Activated CD8-positive, alpha-beta memory T cell treated with anti-CD3 and anti-CD28 coated beads, Interleukin-2, amount 10 ng/mL, durations not matched to agents 7 days and 5 days (primary cell): ENCODE measurements around the gene CDH4. TPM values are rescaled to one million over a fixed set of nuclear protein-coding genes. Genes with fewer than 3 reads are reported as not detected.

Experiments used
- ATAC-seq: fragments of 150-1000 bp; cut with Tn5 transposase; one replicate; pipeline ENCODE4 v1.10.0; 2021; ENCODE audit warnings: moderate library complexity
- CTCF ChIA-PET: fragments of 350-600 bp; sonication (Branson Sonifier 250); formaldehyde crosslinking; loops from one replicate; lab custom pipeline; 2021; ENCODE audit warnings: antibody characterized with exemption; lab: Charles Lee
- DNase-seq: peaks from one replicate; pipeline ENCODE4 v3.0.0-alpha.2; 2020
- H3K27ac Mint-ChIP-seq: one replicate; pipeline ENCODE4 v1.8.0; 2021; ENCODE audit warnings: mild to moderate bottlenecking, mixed read lengths
- H3K27me3 Mint-ChIP-seq: one replicate; pipeline ENCODE4 v1.8.0; 2021; ENCODE audit warnings: mixed read lengths
- H3K36me3 Mint-ChIP-seq: one replicate; pipeline ENCODE4 v1.8.0; 2021; ENCODE audit warnings: mild to moderate bottlenecking, mixed read lengths
- H3K4me1 Mint-ChIP-seq: one replicate; pipeline ENCODE4 v1.8.0; 2021; ENCODE audit warnings: mixed read lengths
- H3K4me3 Mint-ChIP-seq: one replicate; pipeline ENCODE4 v1.8.0; 2021; ENCODE audit warnings: mild to moderate bottlenecking, moderate library complexity, mixed read lengths
- H3K9me3 Mint-ChIP-seq: one replicate; pipeline ENCODE4 v1.8.0; 2022; ENCODE audit warnings: low read depth, mixed read lengths
- total RNA-seq, 2 experiments: library from RNA; stranded (reverse); gene quantifications; one replicate each; pipeline ENCODE4 v1.2.3, GENCODE V29; 2021

Gene CDH4
- total RNA-seq, 2 experiments from 2014 or later = 0.02 TPM; not detected in 1

DNA sequence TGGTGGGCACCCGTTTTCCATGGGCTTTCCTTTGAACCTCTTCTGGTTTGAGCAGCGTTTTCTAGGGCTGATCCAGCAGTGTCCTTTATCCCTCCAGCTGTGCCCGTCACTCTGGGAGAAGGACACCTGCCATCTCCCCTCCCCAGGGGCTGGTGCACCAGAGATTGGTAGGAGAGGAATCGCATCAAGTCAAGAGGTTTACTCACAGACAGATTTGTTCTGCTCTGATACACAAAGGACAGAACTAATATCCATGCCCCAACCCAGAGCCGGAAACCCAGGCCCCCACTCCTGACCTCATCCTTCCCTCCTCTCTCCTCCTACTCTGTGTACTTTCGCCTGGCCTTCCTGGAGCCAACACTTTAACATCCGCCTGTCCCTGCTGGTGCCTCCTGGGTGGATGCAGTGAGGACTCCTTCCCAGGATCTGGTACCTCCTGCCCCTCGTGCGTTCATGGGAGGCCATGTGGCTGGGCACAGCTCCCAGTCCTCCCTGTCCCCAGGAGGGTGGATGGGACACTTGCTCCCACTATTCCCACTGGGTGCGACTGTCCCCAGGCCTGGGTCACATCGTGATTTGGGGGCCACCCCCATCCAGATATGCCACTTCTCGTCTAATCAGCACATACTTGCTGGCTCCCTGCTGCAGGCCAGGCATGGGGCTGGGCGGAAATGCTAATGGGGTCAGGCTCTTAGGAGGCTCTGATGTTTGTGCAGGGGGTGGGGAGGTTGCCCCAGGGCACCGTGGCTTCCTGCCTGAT, 286.3 kb downstream of the CDH4 start:
- no peaks in the 10 kb centered on the region for H3K9me3 Mint-ChIP-seq
- H3K36me3 Mint-ChIP-seq = no peaks in the 10 kb centered on the region
- H3K4me1 Mint-ChIP-seq = no peaks in the 10 kb centered on the region
- no peak overlapping the region for H3K27ac Mint-ChIP-seq
- H3K27me3 Mint-ChIP-seq = no peaks in the 10 kb centered on the region
- CTCF ChIA-PET = no interaction called here
- ATAC-seq (no peak), DNase-seq (no peak)
- no peak overlapping the region for H3K4me3 Mint-ChIP-seq

DNA sequence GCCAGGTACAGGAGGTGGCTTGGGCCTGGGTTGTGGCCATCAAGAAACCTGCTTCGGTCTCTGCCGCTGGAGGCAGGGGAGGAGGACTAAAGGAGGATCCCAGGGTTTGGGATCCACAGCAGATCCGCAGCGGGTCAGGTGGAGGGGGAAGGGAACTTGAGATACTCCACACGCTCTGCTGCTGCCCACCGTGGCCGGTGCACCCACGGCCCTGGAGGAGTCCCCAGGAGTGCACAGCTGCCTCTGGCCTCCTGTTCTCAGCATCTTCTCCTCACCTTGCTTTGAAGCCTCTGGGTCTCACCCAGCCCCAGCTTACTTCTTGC, 286.8 kb downstream of the CDH4 start:
- Mint-ChIP-seq H3K9me3 (no peaks in the 10 kb centered on the region), H3K36me3 (no peaks in the 10 kb centered on the region), H3K27me3 (no peaks in the 10 kb centered on the region), H3K4me3 (no peak overlapping the region), H3K27ac (no peak overlapping the region), H3K4me1 (no peaks in the 10 kb centered on the region)
- CTCF ChIA-PET = no interaction called here
- ATAC-seq (no peak), DNase-seq (no peak)

DNA sequence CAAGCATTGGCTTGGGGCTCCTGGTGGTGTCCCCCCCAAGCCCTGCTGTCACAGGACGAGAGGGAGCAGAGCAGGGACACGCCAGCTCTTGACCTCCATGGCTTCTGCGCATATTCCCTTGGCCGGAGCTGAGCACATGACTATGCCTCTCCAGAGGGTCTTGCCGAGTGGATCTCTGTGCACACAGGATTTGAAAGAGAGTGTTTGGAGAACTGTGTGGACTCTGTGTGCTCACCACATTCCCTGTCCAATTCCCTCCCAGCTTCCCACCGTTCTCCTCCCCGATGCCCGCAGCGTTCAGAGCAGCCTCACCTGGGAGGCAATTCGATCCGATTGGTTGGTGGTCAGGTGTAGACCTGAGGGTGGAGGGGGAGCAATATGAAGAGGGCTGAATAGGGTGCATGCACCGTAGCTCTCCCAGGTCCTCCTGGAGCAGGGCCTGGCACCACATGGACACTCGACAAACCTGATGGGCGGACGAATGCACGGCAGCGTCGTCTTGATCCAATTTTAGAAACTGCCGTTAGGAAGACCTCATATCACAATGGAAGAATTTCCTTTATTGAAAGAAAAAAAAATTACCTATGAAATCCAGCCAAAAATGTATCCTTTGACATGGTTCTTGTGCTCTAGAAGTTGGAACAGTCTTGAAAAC, 287.8 kb downstream of the CDH4 start:
- Mint-ChIP-seq H3K36me3 (no peaks in the 10 kb centered on the region), H3K27ac (no peak overlapping the region), H3K4me1 (no peaks in the 10 kb centered on the region), H3K4me3 (no peak overlapping the region), H3K27me3 (no peaks in the 10 kb centered on the region), H3K9me3 (no peaks in the 10 kb centered on the region)
- ATAC-seq (no peak), DNase-seq (no peak)
- CTCF ChIA-PET = no interaction called here

DNA sequence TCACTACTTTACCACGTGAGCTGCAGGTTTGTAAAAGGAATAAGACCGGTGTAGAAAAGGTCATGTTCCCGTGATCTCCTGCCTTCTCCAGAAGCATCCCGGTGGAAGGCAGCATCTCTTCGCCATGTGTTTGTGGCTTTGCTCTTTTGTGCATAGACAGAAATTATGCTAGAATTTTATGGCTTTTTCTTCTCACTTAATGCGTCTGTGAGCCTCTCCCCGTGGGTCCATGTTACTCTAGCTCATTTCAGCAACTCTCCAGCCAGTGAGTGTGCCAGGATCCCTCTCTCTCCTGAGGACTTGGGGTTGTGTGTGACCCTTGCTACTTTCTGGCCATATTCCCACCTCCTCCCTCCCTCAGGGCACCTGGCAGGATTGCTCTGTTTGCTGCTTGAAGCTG, 289.5 kb downstream of the CDH4 start:
- no peaks in the 10 kb centered on the region for H3K36me3 Mint-ChIP-seq
- CTCF ChIA-PET = no interaction called here
- no peaks in the 10 kb centered on the region for H3K27me3 Mint-ChIP-seq
- DNase-seq = no peak
- H3K27ac Mint-ChIP-seq = no peak overlapping the region
- H3K9me3 Mint-ChIP-seq = peaks cover 5% of the 10 kb centered on the region
- ATAC-seq = no peak
- no peaks in the 10 kb centered on the region for H3K4me1 Mint-ChIP-seq
- no peak overlapping the region for H3K4me3 Mint-ChIP-seq

DNA sequence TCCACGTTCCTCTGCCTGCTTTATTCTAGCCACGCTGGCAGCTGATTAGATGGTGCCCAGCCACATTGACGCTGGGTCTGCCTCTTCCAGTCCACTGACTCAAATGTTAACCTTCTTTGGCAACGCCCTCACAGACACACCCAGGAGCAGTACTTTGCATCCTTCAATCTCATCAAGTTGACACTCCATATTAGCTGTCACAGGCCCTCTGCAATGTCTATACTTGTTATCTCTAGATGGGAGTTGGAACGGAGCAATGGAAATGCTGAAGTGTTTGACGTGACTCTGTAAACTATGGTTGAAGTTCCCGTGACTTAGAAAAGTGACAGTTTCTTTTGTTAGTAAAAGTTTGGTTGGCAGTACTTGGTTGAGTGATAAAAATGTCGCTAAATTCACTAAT, 291.0 kb downstream of the CDH4 start:
- Mint-ChIP-seq H3K27me3 (no peaks in the 10 kb centered on the region), H3K4me1 (no peaks in the 10 kb centered on the region), H3K9me3 (peaks cover 5% of the 10 kb centered on the region), H3K36me3 (no peaks in the 10 kb centered on the region), H3K4me3 (no peak overlapping the region), H3K27ac (no peak overlapping the region)
- DNase-seq = no peak
- ATAC-seq = no peak
- CTCF ChIA-PET = no interaction called here

DNA sequence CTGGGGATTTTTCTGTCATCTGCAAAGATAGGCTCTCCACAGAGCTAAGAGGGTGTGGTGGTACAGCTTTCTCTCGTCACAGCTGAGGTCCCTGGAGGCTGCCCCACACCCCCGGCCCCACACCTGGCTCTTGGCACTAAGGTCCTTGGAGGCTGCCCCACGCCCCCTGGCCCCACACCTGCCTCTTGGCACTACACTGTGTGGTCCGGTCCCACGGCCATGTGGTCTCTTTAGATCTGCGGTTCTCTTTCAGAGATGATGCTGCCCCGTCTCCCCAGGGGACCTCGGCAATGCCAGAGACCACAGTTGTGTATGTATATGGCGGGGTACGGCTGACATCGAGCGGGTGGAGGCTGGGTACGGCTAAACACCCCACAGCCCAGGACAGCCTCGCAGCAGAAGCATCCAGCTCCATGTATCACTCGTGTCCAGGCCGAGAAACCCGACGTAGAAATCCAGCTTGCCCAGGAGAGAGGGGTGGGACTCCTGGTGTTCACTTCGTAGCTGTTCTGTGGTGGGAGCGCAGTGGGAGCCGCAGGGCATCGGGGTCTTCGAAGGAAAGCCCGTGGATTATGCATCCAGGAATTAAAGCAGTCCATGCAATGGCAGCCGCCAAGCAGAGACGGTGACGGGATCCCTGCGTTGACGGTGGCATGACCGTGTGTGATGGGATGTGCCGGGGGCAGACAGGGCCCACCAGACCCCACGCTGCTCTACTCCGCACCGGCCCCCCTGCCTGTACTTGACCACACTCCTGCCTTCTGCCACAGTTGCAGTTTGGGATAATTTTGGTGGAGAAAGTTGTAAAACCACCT, 292.1 kb downstream of the CDH4 start:
- no peak overlapping the region for H3K4me3 Mint-ChIP-seq
- no peak for DNase-seq
- no peaks in the 10 kb centered on the region for H3K36me3 Mint-ChIP-seq
- no peak overlapping the region for H3K27ac Mint-ChIP-seq
- CTCF ChIA-PET = no interaction called here
- H3K9me3 Mint-ChIP-seq = peaks cover 8% of the 10 kb centered on the region
- ATAC-seq = no peak
- no peaks in the 10 kb centered on the region for H3K4me1 Mint-ChIP-seq
- no peaks in the 10 kb centered on the region for H3K27me3 Mint-ChIP-seq

DNA sequence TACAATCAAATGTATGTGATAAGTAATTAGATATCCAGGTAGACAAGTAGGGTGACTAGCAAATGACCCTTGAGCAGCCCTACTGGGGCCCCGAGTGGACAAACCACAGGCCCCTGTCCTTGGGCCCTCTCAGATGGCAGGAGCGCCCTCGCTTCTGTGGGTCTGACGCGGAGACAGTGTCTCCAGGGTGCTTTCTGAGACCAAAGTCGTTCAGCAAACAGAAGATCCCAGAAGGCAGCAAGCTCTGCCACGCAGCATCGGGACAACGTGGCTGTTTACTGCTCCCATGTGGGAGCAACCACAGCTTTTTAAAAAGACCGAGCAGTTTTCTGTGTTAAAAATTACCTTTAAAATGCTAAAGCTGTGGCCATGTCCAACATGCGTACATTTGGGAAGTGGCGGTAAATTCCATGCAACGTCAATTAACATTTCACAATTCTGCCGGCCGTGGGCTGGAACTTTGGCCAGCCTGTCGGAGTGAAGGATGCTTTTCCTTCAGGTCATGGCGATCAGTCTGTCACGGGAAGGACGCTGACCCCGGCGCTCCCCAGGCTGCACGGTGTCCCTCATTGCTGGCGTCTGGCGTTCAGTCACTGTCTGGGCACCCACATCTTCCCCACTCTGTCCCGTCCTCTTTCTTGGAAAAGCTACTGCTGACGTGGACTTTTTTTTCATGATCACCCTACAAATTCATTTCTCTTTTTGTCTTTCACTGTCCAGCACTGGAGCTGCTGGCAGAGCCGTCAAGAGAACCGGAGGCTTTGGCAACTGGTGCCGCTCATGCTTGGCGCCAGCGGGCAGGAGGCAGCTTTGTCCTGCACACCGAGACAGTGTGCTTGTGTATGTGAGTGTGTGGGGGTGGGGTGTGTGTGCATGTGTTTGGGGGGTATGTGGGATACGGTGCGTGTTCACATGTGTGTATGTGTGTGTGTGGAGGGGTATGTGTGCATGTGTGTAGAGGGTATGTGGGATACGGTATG, 293.1 kb downstream of the CDH4 start:
- peaks cover 8% of the 10 kb centered on the region for H3K9me3 Mint-ChIP-seq
- no peaks in the 10 kb centered on the region for H3K4me1 Mint-ChIP-seq
- H3K4me3 Mint-ChIP-seq = no peak overlapping the region
- no peak for ATAC-seq
- H3K36me3 Mint-ChIP-seq = no peaks in the 10 kb centered on the region
- CTCF ChIA-PET = no interaction called here
- H3K27ac Mint-ChIP-seq = no peak overlapping the region
- no peaks in the 10 kb centered on the region for H3K27me3 Mint-ChIP-seq
- no peak for DNase-seq

DNA sequence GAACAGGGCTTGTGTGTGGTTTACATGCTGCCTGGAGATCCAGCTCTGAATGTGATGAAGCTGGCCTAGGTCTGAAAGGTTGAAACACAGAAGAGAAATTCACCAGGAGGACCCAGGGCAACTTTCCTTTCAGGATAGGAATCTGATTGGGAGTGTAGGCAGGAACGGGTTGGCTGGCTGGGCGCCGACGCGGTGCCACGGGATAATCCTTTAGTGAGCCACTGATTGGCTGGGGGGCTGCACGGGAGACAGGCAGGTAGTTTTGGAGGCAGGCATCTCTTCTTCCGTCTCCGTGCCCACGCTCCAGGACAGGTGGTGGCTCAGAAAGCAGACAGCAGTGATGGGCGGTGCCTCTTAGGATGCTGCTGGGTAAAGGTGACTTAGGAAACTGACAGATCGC, 294.6 kb downstream of the CDH4 start:
- Mint-ChIP-seq H3K9me3 (peaks cover 8% of the 10 kb centered on the region), H3K4me1 (no peaks in the 10 kb centered on the region), H3K4me3 (no peak overlapping the region), H3K27me3 (no peaks in the 10 kb centered on the region), H3K27ac (no peak overlapping the region), H3K36me3 (no peaks in the 10 kb centered on the region)
- CTCF ChIA-PET = no interaction called here
- DNase-seq (no peak), ATAC-seq (no peak)

DNA sequence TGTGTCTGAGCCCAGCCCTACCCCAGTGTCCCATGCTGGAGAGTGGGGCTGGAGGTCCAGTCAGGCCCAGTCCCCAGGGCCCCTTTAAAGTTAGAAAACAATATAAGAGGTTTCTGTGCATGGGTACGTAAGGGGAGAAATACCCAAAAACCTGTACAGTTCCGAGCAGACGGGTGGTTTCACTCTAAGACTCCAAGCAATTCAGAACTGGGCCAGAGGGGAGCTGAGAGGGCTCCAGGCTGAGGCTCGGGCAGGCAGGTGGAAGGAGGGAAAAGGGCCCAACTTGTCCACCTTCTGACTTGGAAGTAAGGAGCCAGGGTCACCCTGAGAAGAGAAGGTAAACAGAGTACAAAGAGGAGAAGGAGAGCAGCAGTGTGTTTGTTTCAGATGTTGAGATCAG, 296.0 kb downstream of the CDH4 start:
- Mint-ChIP-seq H3K4me1 (no peaks in the 10 kb centered on the region), H3K9me3 (peaks cover 8% of the 10 kb centered on the region), H3K4me3 (no peak overlapping the region), H3K27me3 (no peaks in the 10 kb centered on the region), H3K27ac (no peak overlapping the region), H3K36me3 (no peaks in the 10 kb centered on the region)
- DNase-seq (no peak), ATAC-seq (no peak)
- CTCF ChIA-PET = no interaction called here

DNA sequence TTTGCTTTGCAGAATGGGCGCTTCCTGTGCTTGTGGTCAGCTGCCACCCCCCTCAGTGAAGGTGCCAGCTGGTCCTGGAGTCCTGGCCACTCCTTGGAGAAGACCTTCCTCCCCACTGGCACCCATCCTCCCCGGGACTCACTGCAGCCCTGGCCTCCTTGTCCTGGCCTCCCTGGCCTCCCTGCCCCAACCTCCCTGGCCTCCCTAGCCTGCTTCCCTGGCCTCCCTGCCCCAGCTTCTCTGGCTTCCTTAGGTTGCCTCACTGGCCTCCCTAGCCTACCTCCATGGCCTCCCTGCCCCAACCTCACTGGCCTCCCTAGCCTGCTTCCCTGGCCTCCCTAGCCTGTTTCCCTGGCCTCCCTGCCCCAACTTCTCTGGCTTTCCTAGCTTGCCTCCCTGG, 297.8 kb downstream of the CDH4 start:
- H3K27ac Mint-ChIP-seq = no peak overlapping the region
- no peaks in the 10 kb centered on the region for H3K27me3 Mint-ChIP-seq
- no peaks in the 10 kb centered on the region for H3K36me3 Mint-ChIP-seq
- CTCF ChIA-PET = no interaction called here
- DNase-seq (no peak), ATAC-seq (no peak)
- peaks cover 13% of the 10 kb centered on the region for H3K9me3 Mint-ChIP-seq
- H3K4me3 Mint-ChIP-seq = no peak overlapping the region
- H3K4me1 Mint-ChIP-seq = no peaks in the 10 kb centered on the region

DNA sequence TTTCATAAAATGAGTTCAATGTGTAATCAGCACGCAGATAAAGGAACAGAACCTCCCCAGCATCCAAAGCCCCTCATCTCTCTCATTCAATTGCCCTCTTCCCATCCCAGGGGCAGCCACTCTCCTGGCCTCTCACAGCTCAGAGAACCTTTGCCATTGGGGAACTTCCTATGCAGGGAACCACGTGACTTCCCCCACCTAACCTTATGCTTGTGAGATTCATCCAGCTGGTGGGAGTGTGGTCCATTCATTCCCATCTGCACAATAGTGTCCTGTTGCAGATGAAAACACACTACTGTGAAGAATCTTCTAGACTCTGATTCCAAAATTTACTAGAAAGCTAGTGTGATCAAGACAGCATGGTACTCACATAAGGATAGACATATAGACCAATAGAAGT, 299.3 kb downstream of the CDH4 start:
- peaks cover 10% of the 10 kb centered on the region for H3K9me3 Mint-ChIP-seq
- no peak overlapping the region for H3K27ac Mint-ChIP-seq
- no peaks in the 10 kb centered on the region for H3K4me1 Mint-ChIP-seq
- DNase-seq (no peak), ATAC-seq (no peak)
- H3K27me3 Mint-ChIP-seq = no peaks in the 10 kb centered on the region
- H3K36me3 Mint-ChIP-seq = no peaks in the 10 kb centered on the region
- no peak overlapping the region for H3K4me3 Mint-ChIP-seq
- CTCF ChIA-PET = no interaction called here

DNA sequence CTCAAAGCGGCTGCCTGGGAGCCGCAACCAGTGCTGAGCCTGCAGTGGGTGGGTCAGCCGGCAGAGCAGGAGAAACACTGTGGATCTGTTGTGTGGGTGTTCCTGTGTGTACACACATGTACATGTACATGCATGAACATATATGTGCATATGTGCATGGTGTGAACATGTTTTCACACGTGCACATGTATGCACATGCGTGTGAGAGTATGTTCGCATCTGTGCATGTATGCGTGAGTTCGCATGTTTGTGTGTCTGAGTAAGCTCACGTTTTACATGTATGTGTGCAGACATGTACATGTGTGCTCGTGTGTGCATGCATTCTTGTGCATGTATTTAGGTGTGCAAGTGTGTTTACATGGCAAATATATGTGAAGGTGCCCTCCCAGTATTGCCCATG, 302.6 kb downstream of the CDH4 start:
- H3K4me3 Mint-ChIP-seq = no peak overlapping the region
- DNase-seq = no peak

DNA sequence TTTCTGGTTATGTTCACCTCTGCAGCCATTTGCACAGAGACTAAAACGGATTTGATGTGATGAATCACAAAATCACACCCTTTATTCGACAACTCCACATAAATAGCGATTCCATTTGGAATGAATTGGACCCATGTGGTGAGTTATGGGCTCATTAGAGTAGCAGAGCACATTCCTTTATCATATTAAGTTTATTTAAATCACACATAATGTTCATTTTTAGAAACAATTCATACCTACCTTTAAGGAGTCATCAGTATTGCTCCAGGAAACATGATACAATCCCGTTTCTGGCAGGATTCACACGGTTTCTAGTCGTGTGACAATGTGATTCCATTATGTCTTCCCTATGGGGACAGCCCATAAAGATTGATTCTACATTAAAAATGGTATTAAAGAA, 303.5 kb downstream of the CDH4 start:
- Mint-ChIP-seq H3K36me3 (no peaks in the 10 kb centered on the region), H3K27ac (no peak overlapping the region), H3K4me1 (no peaks in the 10 kb centered on the region), H3K27me3 (no peaks in the 10 kb centered on the region), H3K4me3 (no peak overlapping the region), H3K9me3 (peaks cover 9% of the 10 kb centered on the region)
- ATAC-seq (no peak), DNase-seq (no peak)
- CTCF ChIA-PET = no interaction called here

More for the DNA sequence above, 302.6 kb downstream of the CDH4 start:
- Mint-ChIP-seq H3K27ac (no peak overlapping the region), H3K4me1 (no peaks in the 10 kb centered on the region), H3K27me3 (no peaks in the 10 kb centered on the region), H3K36me3 (no peaks in the 10 kb centered on the region), H3K9me3 (peaks cover 9% of the 10 kb centered on the region)
- no peak for ATAC-seq
- CTCF ChIA-PET = no interaction called here
